TTC549 (cell line): ENCODE measurements around the gene MECR.
"Not testable (repeated sequence)": the region's sequence is repeated elsewhere in the genome, so short reads cannot be mapped to it uniquely, and the experiment has no call there.

ENCODE experiments used
- FAIRE-seq: peaks from 2 replicates; lab custom pipeline; 2012; peaks lifted over from hg19 to GRCh38; lab: Jason Lieb, UNC

MECR gene

DNA sequence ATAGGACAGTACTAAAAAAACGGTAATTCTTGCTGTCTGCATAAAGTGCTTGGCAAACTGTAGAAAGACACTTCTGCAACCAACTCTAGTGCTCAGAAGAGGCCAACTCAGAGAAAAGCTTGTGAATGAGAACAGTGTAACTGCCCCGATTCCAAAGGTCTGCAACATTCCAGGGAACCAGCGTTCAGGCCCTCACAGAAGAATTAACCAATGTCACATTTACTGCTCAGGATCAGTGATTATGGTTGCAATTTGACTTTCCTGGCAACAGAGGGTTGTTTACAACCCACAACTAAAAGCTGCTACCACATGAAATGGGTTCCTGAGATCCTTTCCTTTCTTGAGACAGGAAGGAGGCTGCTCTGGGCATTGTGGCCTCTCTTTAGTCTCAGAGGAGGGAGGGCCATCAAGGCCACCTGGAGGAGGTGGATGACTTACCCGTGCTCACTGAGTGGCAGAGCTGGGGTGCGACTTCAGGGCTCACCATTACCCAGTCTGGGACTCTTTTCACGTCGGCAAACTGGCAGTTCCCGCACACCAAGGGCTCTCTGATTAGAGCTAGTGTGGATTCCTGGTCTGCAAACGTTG lies 64.3 kb downstream of the MECR start:
- no peak for FAIRE-seq

DNA sequence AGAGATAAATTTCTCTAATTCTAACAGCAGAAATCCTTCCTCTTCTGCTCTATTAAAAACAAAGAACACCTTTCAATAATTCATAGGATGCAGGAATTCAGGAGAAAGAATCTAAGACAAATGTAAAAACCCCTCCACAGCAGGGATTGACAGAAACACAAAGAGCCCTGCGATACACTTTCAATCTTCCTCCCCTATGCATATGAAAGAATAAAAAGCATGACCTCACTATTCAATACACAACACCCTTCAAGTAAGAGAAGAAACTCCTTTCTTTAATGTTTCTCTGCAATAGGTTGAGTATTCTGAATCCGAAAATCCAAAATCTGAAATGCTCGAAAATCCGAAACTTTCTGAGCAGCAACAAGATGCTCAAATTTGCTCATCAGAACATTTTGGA lies 66.1 kb downstream of the MECR start:
- no peak for FAIRE-seq

DNA sequence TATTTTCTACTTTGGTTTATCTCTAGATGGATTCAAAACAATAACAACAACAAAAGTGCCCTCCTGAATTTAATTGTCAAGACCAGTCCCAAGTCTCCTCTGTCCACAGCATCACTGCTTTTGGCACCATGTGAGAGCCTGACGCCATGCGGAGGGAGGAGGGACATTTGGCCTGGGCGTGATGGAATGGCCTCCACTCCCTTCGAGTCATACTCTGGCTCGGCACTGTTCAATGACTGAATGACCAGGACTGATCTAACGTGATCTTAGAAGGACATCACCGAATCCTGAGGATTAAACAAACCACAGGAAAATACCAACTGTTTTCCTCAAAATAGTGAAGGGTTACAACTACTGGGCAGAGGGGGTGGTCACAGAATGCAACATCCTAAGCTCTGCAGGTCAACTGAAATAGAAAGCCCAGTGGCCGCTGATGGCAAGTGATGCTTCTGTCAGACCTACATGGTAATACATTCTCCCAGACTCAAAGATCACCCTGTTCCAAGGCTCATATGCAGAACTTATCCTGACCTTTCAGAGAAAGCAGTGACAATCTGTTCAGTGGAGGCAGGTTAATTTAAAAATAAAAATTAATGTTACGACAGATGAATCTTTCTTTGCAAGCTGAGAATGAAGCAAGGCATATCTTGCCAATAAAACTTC lies 68.1 kb downstream of the MECR start:
- no peak for FAIRE-seq

DNA sequence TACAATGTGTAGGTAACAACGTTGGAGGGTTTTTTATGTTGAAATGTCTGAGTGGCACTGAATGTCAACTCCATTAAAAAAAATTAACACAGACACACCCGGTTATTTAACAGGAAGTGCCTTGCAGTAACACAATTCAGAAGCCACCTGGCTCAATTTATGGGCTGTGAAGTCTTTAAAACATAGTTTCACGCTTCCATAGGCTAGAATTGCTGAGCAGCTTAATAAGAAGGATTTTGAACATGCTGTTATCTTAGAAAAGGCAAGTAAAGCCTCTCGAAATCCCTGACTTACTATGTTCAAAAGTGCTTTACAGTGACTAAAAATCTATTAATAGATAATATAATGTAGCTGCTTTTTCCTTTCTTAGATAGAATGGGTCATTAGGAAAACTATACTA lies 68.7 kb downstream of the MECR start:
- no peak for FAIRE-seq

DNA sequence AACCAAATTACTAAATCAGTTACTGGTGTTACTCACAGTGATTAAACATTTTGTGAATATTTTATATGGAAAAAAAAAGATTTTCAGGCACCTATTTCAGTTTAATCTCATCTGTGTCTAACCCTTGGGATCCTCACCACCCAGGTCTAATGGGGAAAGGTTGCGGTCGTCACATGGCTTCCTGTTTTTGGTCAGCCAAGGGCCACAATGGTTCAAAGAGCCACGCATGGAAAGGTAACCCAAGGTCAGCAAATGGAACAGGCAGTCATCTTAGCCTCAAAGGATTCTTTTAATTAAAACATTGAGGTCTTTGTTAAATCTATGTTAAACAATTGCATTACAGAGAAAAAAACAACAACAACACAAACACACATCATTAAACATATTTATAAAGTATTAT lies 71.0 kb downstream of the MECR start:
- FAIRE-seq, result no peak

DNA sequence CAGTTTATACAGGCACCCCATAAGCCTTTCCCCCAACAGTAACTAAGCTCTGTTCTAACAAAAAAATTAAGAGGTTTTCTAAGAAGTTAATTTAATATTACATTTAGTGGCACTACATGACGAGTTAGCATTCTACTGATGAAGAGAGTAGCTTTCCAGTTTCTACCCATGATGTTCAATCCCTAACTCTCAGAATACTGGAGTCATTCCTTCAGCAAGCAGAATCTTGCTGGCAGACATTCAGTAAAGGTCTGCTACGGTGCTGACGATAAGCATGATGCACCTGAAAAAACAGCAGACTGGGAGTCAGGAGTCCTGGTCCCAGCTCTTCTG lies 73.5 kb downstream of the MECR start:
- FAIRE-seq, result no peak

DNA sequence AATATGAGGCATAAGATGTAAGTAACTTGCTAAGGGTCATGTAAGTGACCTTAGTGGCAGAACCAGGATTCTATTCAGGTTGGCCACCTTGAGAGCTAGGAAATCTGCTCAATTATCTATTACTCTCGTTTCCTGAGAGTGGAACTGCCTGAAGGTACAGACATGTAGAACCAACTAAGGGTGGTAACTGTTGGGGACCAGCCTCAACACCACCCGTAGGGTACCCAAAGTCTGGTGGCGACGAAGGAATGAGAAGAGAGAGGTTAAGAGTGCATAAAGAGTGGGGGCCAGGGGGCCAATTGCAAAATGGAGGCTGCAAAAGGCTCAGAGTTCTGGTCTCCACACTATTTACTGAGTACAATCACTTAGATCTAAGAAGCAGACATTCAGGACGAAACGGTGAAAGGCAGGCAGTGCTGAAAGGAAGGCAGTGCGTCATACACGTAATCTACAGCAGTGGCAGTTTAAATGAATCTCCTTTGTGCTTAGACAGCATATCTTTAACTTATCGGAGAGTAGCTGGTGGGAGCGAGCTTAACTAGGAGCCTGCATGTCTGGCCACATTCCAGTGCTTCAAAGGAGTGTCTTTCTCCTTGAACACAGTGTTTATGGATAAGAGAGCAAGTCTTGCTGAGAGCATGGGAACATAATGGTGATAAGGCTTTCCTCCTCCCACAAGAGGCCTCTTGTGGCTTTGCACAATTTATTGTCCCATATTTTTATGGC lies 74.0 kb downstream of the MECR start:
- no peak for FAIRE-seq

DNA sequence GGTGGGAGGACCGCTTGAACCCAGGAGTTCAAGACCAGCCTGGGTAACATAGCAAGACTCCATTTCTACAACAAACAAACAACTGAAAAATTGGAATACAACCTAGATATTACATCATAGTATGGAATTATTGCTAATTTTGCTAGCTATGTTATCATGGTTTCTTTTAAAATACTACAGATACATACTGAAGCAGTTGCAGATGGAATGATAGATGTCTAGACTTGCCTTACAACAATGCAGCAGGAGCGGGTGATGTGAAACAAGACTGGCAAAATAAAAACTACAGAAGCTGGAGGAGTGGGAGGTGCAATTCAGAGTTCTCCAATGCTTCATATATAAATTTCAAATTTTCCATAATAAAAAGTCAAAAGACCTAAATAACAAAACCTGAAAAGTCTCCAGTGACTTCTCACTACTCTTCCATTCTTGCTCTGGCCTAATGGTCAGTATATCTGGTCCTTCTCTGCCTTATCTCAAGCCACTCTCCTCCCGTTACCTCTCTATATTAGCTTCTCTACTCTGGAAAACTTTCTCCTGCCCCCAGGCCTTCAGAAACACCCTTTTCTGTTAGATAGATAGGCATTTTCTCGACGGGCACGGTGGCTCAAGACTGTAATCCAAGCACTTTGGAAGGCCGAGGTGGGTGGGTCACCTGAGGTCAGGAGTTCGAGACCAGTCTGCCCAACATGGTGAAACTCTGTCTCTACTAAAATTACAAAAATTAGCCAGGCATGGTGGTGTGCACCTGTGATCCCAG lies 78.5 kb downstream of the MECR start:
- no peak for FAIRE-seq

DNA sequence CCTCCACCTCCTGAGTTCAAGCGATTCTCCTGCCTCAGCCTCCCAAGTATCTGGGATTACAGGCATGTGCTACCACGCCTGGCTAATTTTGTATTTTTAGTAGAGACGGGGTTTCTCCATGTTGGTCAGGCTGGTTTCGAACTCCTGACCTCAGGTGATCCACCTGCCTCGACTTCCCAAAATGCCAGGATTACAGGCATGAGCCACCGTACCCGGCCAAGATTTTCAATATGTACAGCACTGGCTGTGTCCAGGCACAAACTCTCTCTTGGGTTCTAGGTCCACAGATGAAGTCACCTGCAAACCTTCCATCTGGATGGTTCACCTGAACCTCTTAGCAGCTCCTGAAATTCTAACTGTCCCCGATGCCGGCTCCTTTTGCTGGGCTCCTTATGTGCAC lies 80.4 kb downstream of the MECR start:
- FAIRE-seq, result not testable (repeated sequence)

DNA sequence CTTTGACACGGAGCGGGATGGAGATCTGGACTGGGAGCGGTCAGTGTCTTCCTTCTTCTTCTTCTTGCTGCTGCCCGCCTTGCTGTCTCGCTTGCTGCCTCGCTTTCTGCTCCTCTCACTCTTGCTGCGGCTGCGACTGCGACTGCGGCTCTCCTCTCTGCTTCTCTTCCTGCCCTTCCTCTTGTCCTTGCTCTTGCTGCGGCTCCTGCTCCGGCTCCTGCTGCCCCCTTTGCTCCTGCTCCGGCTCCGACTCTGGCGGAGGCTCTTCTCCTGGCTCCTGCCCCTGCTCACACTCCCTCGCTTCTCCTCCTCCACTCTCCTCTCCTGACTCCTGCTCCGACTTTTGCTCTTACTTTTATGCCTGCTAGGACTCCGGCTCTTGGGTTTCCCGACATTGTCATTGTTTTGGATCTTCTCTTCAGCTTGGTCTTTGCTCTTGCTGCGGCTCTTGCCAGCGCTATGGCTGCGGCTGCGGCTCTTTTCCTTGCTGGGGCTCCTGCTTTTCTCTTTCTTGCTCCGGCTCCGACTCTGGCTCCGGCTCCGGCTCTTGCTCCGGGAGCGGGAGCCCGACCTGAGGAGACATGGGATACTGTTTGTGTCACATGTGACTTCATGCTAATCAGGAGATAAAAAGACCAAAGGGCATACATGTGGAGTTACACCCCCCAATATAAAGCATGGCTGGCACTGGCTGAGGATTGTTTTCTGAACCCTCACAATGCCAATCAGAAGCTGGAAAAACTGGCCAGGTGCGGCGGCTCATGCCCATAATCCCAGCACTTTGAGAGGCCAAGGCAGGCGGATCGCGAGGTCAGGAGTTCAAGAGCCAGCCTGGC lies 81.9 kb downstream of the MECR start:
- FAIRE-seq, result no peak

DNA sequence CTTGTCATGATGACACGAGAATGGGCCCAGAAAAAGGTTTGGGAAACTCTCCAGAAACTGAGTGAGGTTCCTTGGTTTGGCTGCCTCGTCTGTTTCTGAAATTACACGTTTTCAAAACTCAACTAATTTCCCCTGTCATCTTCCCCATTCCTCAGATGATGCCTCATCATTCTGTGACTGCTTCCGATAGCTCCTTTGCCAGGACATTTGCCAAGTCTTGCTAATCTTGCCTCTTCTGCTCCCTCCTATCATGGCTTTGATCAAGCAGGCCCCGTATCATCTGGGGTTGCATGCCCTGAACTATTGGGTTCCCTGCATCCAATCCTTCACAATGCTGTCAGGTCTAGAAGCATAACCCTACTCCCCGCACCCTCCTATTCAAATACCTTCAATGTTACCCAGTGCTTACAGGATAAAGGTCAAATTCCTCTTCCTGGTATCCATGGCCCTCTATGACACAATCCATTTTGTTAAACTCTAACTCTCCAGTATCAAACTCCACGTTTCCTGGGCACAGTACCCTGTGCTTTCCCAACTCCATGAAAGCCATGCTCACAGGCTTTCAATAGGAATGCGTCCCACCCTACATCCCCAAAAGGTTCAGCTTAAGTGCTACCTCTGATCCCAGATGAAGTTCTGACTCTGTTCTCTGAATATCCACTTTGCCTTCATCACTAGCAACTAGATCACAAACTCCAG lies 84.8 kb downstream of the MECR start:
- FAIRE-seq, result no peak

DNA sequence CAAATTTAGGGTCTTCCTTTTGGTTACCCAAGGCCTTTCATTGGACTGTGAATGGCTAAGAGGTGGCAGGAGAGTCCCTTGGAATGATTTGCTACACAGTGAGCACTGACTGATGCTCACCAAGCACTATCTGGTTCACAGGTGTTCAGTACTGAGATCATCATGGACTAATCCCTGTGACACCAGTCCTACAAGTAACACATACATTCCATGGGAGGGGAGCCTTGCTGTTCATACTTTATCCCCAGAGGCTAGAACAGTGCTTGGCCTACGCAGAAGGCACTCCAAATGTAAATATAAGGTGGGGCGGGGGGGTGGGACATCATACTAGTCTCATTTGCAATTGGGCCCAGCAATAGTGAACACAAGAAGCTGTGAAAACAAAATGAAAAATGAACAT lies 86.6 kb downstream of the MECR start:
- no peak for FAIRE-seq

DNA sequence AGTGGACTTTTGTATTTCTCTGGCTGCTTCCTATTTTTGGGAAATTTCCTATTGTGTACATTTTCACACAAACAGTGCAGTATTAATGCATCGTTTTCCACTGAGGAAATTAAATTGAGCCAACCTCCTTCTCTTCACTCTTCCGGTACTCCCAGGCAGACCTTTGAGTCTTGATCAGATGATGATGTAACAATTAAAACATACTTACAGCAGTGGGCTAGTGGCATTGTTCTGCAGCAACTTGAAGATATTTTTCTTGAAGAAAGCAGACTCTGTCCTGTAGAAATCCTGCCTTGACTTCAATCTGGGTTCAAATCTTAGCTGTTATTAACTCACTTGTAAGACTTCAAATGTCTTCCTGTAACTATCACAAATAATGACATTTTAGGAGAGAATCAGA lies 88.0 kb downstream of the MECR start:
- FAIRE-seq, result no peak
